C4-2B (cell line): Measurements from ENCODE around the gene MYO15B.

ENCODE experiments used
- ZFX ChIP-seq: fragments of 450-650 bp; IDR thresholded peaks from 2 replicates; pipeline ENCODE4 v1.6.1; 2017
- TF ChIP-seq, protein P1 (sequence below): fragments of 450-650 bp; conservative IDR thresholded peaks from 2 replicates; pipeline ENCODE4 v1.5.1; 2017; ENCODE audit warnings: mild to moderate bottlenecking

GRCh38 chr17:75661531-75661930, 73.9 kb downstream of the MYO15B start:
- TF ChIP-seq, protein P1, sequence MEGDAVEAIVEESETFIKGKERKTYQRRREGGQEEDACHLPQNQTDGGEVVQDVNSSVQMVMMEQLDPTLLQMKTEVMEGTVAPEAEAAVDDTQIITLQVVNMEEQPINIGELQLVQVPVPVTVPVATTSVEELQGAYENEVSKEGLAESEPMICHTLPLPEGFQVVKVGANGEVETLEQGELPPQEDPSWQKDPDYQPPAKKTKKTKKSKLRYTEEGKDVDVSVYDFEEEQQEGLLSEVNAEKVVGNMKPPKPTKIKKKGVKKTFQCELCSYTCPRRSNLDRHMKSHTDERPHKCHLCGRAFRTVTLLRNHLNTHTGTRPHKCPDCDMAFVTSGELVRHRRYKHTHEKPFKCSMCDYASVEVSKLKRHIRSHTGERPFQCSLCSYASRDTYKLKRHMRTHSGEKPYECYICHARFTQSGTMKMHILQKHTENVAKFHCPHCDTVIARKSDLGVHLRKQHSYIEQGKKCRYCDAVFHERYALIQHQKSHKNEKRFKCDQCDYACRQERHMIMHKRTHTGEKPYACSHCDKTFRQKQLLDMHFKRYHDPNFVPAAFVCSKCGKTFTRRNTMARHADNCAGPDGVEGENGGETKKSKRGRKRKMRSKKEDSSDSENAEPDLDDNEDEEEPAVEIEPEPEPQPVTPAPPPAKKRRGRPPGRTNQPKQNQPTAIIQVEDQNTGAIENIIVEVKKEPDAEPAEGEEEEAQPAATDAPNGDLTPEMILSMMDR: no peak
- no peak for TF ChIP-seq ZFX
